HCT116 (cell line): ENCODE measurements around the gene SDK1.

Source experiments
- CTCF ChIP-seq, 3 experiments: fragments of 200-600 bp in 1 of 3; sonication (generic) in 1 of 3; IDR thresholded peaks in 2 of 3; conservative IDR thresholded peaks in 1 of 3; 2 replicates each; pipeline ENCODE4 v1.5.1; 2012 to 2017; ENCODE audit warnings: low read depth in 2 of 3, low read length in 2 of 3, antibody characterized with exemption in 1 of 3, borderline replicate concordance in 1 of 3, control low read depth in 1 of 3, mild to moderate bottlenecking in 1 of 3, mixed read lengths in 1 of 3, mixed run types in 1 of 3, moderate library complexity in 1 of 3; ENCODE audit not compliant: insufficient read depth in 1 of 3
- EZH2phosphoT487 ChIP-seq: fragments of 200-600 bp; IDR thresholded peaks from 2 replicates; pipeline ENCODE4 v1.6.1; 2018; ENCODE audit warnings: antibody characterized with exemption, borderline replicate concordance
- POLR2AphosphoS5 ChIP-seq: IDR thresholded peaks from 2 replicates; pipeline ENCODE4 v1.6.1; 2011; ENCODE audit warnings: mild to moderate bottlenecking, low read depth, low read length, moderate library complexity

GRCh38 chr7:3780525-3780924, 479.5 kb downstream of the SDK1 start:
- TF ChIP-seq EZH2phosphoT487 (no peak), CTCF (IDR thresholded peaks at IDR 0.05 in 2 of 3, conservative IDR thresholded peaks at IDR 0.05 in 1 of 3; ENCODE audit: borderline replicate concordance in 1 of 3, insufficient read depth in 1 of 3, low read depth in 2 of 3, low read length in 2 of 3) (no peak), POLR2AphosphoS5 (no peak)
